ENCODE results near the gene NAPA.

GRCh38 chr19:47465957-47466356 lies 48.9 kb downstream of the NAPA start:
- TF ChIP-seq CTCF (IDR thresholded peaks at IDR 0.05; ENCODE audit: low read length) (no peak), EZH2 (IDR thresholded peaks at IDR 0.05; ENCODE audit: borderline replicate concordance, low read length) (no peak)
